ENCODE data around the gene RNF169.

- TF ChIP-seq CTCF (IDR thresholded peaks at IDR 0.05; ENCODE audit: low read length), result no peak
- no peak for TF ChIP-seq EZH2 (optimal IDR thresholded peaks at IDR 0.05; ENCODE audit: low read depth, low read length)
These were observed 95.4 kb downstream of the RNF169 start for GRCh38 chr11:74844072-74844471.

Data from MM.1S (cell line).